ENCODE data around the gene SCN10A.

The SCN10A gene

GRCh38 chr3:38650248-38650951 is 165.6 kb downstream of the SCN10A start:
- no peak for DNase-seq

- peak; percentile 8 for DNase-seq
Measured at GRCh38 chr3:38649500-38650247, 166.3 kb downstream of the SCN10A start, which contains the start of gene SCN5A. Gene SCN5A, minus strand, starts transcription at chr3:38649687. Its CDS starts 16,380 bp downstream, at chr3:38633307.

DNA sequence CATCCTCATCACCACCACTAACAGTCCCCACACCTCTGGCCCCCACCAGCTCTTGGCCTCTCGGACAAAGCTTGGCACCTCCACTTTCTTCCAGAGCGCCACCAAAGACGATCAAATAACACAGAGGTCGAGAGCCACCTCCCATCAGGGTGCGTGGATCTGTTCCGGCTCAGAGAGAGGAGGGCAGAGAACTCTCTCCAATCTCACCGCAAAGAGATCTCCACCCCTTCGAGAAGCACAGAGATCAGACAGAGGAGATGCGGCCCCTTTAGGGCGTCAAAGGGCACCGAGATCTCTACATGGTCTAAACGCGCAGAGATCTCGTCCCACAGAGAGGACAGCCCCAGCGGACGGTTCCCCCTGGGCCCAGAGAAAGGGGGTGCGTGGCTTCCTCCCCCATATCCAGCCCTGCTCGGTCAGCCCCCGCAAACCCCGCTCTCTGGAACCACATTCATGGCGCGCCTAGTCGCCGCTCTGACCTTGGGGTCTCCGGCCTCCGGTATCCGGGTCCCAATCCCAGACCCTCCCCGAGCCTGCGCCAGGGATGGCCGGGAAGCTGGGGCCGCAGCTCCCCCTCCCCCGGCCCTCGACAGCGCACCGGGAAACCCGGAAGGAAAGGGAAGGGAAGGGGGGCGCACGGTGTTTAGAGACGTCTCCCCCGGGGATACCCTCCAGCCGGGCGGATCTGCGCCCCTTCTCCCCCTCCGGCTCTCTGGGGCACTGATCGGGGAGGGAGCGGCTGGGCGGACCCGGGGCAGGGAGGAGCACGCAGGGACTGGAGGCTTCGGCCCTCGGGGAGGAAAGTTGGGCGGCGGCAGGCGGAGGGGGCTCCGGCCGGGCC is 167.1 kb downstream of the SCN10A start:
- no peak for DNase-seq

DNA sequence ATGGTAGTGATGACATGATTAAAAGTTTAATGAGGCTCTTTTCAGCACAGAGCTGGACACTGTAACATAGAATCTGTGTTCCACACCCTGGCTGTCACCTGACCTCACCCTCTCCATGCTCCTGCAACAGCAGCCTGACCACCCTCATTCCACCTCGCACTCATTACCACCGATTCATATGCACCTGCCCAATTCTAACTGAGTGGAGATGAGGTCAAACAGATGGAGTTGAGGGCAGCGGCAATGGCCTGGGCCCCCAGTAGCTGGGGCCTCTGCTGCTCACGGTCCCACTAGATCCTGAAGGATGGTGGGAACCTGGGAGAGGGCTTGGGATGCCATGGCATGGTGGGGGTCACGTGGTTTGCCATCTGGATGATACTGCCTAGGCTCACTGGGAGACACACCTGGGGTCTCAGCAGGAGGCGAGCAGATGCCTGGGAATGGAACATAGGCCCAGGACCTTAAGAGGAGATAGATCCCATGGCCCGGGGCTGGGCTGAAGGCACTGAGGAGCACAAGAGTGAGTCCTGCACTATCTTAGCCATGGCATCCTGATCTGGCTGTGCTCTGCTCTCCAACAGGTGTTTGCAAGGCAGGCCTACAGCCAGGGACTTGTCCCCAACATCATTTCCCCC is 167.9 kb downstream of the SCN10A start:
- DNase-seq: no peak

DNA sequence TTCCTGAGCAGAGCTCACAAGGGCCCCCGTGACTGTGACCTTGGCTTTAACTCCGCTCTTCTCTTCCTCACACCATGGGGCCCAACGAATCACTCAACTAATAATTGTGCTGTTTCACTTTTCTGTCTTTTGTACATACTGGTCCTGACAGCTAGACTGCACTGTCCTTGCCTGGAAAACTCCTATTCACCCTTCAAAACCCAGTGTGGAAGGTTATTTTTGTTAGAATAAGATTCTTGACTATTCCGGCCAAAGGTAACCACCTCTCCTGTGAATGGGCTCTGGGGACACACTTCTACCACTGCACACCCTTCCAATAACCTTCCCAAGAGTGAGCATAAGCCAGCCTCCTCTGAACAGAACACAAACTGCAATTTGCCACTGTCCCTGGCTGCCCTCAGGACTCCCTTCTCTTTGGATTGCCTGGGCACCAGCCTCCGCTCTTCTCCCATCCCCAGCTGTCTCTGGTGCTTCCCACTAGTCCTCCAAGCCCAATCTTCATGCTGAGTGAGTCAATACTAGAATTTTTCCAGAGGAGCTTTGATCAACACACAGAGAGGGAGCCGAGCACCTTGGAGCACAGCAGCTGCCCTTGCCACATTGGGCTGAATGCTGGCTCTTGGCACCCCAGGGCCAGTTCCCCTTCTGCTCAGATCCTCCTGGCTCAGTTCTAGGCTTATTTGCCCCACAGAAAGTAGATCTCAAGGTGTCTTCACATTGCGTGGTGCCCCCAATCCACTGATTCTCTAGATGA is 168.6 kb downstream of the SCN10A start:
- DNase-seq: no peak
